Left lung (tissue), 10 donors: ENCODE measurements around the gene AOPEP. TPM values are rescaled to one million over a fixed set of nuclear protein-coding genes. Genes with fewer than 3 reads are reported as not detected.
A peak's percentile ranks its signal among the peaks of the same experiment; 100 is the strongest.

Experiments used
- ATAC-seq: fragments of 200-7000 bp; cut with Tn5 transposase; one replicate; pipeline ENCODE4 v1.9.1; 2020; ENCODE audit warnings: moderate library complexity
- DNase-seq, 4 donors: peaks; one replicate each; pipeline ENCODE4 v3.0.0-alpha.2; 2013 to 2020
- H3K27ac ChIP-seq, 2 donors: fragments of 200-600 bp; sonication (generic) in 1 of 2; one replicate each; pipeline versions ENCODE4 v1.5.0 to v1.8.0; 2020 to 2021
- H3K27me3 ChIP-seq, 2 donors: fragments of 200-600 bp; sonication (generic) in 1 of 2; one replicate each; pipeline versions ENCODE4 v1.5.0 to v1.8.0; 2020 to 2021
- H3K36me3 ChIP-seq, 2 donors: fragments of 200-600 bp; sonication (generic) in 1 of 2; one replicate each; pipeline versions ENCODE4 v1.5.0 to v1.8.0; 2020 to 2021
- H3K4me1 ChIP-seq, 2 donors: fragments of 200-600 bp; one replicate each; pipeline ENCODE4 v1.8.0; 2021
- H3K4me3 ChIP-seq, 2 donors: fragments of 200-600 bp; sonication (generic) in 1 of 2; one replicate each; pipeline versions ENCODE4 v1.5.0 to v1.8.0; 2020 to 2021; ENCODE audit warnings: mild to moderate bottlenecking in 1 of 2
- H3K9me3 ChIP-seq, 2 donors: fragments of 200-600 bp; sonication (generic) in 1 of 2; one replicate each; pipeline versions ENCODE4 v1.5.0 to v1.8.0; 2020 to 2021
- intact Hi-C, 2 donors: fragments of 100-400 bp; cut with DNase I; formaldehyde crosslinking; loops; one replicate each; pipeline versions ENCODE4 v1.11.2 to v1.14.2; 2022
- polyA plus RNA-seq, 6 donors: library from polyadenylated mRNA; unstranded; fragments of 120-200 nt; gene quantifications; one replicate each; pipeline ENCODE4 v1.2.1, GENCODE V29; 2013; ENCODE audit not compliant: insufficient read length in 6 of 6
- total RNA-seq, 2 donors: library from RNA; stranded (reverse); fragmentation: NEBNext Ultra II Directional; extraction: Animal tissue kit (Norgen Biotek cat#: 25700); gene quantifications; one replicate each; pipeline ENCODE4 v1.2.1, GENCODE V29; 2021
- TF ChIP-seq, protein P1 (sequence below), 2 donors: fragments of 200-600 bp; sonication (generic) in 1 of 2; IDR thresholded peaks; one replicate each; pipeline versions ENCODE4 v1.5.0 to v1.8.0; 2021; ENCODE audit warnings: antibody characterized with exemption in 2 of 2
- donor health status: DM: no; HTN: yes; CAD: no.
- donor health status: DM: no; HTN: no; CAD: no.

The AOPEP gene
- total and polyA plus RNA-seq, 8 donors = 32.5 to 83.2 (median 39.9) TPM

- Histone ChIP-seq H3K27ac (no peak overlapping the region), H3K9me3 (no peaks in the 10 kb centered on the region), H3K27me3 (no peaks in the 10 kb centered on the region), H3K4me1 (peaks cover 15 to 19% of the 10 kb centered on the region in 2 donors), H3K36me3 (no peaks in the 10 kb centered on the region), H3K4me3 (no peak overlapping the region)
- DNase-seq (no peak), ATAC-seq (no peak)
- TF ChIP-seq, protein P1, sequence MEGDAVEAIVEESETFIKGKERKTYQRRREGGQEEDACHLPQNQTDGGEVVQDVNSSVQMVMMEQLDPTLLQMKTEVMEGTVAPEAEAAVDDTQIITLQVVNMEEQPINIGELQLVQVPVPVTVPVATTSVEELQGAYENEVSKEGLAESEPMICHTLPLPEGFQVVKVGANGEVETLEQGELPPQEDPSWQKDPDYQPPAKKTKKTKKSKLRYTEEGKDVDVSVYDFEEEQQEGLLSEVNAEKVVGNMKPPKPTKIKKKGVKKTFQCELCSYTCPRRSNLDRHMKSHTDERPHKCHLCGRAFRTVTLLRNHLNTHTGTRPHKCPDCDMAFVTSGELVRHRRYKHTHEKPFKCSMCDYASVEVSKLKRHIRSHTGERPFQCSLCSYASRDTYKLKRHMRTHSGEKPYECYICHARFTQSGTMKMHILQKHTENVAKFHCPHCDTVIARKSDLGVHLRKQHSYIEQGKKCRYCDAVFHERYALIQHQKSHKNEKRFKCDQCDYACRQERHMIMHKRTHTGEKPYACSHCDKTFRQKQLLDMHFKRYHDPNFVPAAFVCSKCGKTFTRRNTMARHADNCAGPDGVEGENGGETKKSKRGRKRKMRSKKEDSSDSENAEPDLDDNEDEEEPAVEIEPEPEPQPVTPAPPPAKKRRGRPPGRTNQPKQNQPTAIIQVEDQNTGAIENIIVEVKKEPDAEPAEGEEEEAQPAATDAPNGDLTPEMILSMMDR (IDR thresholded peaks at IDR 0.05) = no peak
- intact Hi-C loops = no loop called here
Observed at GRCh38 chr9:94906181-94906580, 179.7 kb downstream of the AOPEP start.

- peaks cover 12 to 16% of the 10 kb centered on the region in 2 donors for H3K4me1 ChIP-seq
- intact Hi-C loops = no loop called here
- TF ChIP-seq, protein P1 (IDR thresholded peaks at IDR 0.05) = no peak
- H3K36me3 ChIP-seq = no peaks in the 10 kb centered on the region
- H3K27me3 ChIP-seq = no peaks in the 10 kb centered on the region
- no peaks in the 10 kb centered on the region for H3K9me3 ChIP-seq
- ATAC-seq = no peak
- no peak overlapping the region for H3K4me3 ChIP-seq
- DNase-seq = no peak
- H3K27ac ChIP-seq = peak overlapping the region; percentile 76 to 84
Observed at GRCh38 chr9:94906713-94907112, 180.2 kb downstream of the AOPEP start.

DNA sequence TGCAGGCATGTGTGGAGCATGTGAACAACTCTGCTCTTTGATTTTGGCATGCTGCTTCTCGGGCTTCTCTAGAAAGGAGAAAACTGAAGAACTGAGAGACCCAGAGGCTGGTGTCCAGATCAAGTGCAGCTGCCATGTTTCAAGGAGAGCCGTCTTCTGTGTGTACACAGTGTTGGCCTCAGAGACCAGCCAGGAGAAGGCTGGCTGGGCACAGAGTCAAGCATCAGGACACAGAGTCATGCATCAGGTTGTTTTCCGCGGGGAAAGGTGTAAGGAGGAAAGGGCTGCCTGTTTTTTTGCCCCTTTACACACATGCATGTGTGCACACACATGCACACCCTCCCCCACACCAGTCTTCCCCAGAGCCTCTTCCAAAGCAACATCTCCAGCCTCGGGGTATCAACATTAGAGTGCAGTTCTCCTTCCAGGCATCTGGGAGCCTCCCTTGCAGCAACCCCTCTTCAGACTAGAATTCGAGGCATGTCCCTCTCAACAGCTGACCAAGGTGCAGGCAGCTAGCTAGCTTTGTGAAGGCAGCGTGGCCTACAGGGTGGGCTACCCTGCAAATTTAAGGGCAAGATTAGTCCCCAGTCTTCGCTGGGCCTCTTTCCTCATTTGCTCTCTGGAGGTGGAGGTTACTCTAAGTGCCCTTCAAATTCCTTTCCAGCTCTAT is 180.9 kb downstream of the AOPEP start:
- DNase-seq (no peak), ATAC-seq (peak; percentile 16)
- Histone ChIP-seq H3K27ac (peak overlapping the region; percentile 76 to 84), H3K4me1 (peaks cover 12 to 14% of the 10 kb centered on the region in 2 donors), H3K4me3 (no peak overlapping the region), H3K9me3 (no peaks in the 10 kb centered on the region), H3K27me3 (no peaks in the 10 kb centered on the region), H3K36me3 (no peaks in the 10 kb centered on the region)
- intact Hi-C loops = no loop called here
- TF ChIP-seq, protein P1 (IDR thresholded peaks at IDR 0.05) = no peak

DNA sequence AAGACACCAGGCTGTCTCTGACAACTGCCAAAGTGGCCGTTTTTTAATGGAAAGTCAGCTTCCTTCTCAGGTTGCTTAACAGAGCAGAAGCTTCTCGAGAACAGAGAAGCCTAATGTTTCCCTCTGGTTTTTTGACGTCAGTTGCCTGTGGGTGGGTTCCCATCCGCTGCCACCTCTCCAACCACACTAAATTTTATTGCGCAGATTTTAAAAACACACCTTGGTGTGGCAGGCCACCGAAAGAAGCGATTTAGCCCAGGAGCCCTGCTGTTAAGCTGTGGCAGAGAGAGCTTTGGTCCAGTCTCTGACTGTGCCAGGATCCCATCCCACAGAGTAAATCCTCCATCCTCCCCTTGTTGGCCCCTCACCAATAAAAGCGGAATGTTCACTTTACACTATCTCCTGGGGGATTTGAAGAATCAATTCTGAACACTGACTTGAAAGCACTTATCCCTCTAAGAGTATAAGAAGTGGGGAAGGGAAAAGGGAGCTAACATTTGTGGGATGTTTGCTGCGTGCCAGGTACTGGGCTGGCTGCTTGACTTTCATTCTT is 181.6 kb downstream of the AOPEP start:
- H3K27me3 ChIP-seq = no peaks in the 10 kb centered on the region
- H3K36me3 ChIP-seq = no peaks in the 10 kb centered on the region
- peak overlapping the region; percentile 76 to 84 for H3K27ac ChIP-seq
- TF ChIP-seq, protein P1 (IDR thresholded peaks at IDR 0.05) = no peak
- ATAC-seq (peak; percentile 62), DNase-seq (no peak)
- no peaks in the 10 kb centered on the region for H3K9me3 ChIP-seq
- intact Hi-C loops = no loop called here
- no peak overlapping the region for H3K4me3 ChIP-seq
- peaks cover 12 to 14% of the 10 kb centered on the region in 2 donors for H3K4me1 ChIP-seq

GRCh38 chr9:94908583-94909249 is 182.2 kb downstream of the AOPEP start:
- H3K9me3 ChIP-seq = no peaks in the 10 kb centered on the region
- no peak overlapping the region for H3K4me3 ChIP-seq
- TF ChIP-seq, protein P1 (IDR thresholded peaks at IDR 0.05) = no peak
- no peaks in the 10 kb centered on the region for H3K27me3 ChIP-seq
- no peaks in the 10 kb centered on the region for H3K36me3 ChIP-seq
- intact Hi-C loops = no loop called here
- DNase-seq (peak in 2 of 4 donors; percentile 64 to 78), ATAC-seq (peak; percentile 84)
- H3K4me1 ChIP-seq = peaks cover 14 to 17% of the 10 kb centered on the region in 2 donors
- H3K27ac ChIP-seq = peak overlapping the region; percentile 76 to 84
